GM12878 (cell line): ENCODE results near the gene BAG1. TPM values are rescaled to one million over a fixed set of nuclear protein-coding genes. Genes with fewer than 3 reads are reported as not detected.

Source experiments
- ATAC-seq: fragments of 200-7000 bp; cut with Tn5 transposase; 3 replicates; pipeline ENCODE4 v1.9.1; 2020; ENCODE audit warnings: mild to moderate bottlenecking, moderate library complexity
- BruUV-seq: library from RNA; stranded (reverse); fragments of 400-500 nt; replicated peaks from 2 replicates; lab custom pipeline; 2021; lab: Mats Ljungman, UMichigan
- CTCF ChIA-PET: fragments of 300-600 bp; sonication (Branson Sonifier 250); formaldehyde crosslinking; extraction: SDS; loops from one replicate; lab custom pipeline; 2021; ENCODE audit warnings: inconsistent platforms; lab: Yijun Ruan, JAX
- POLR2A ChIA-PET: fragments of 350-600 bp; formaldehyde crosslinking; extraction: SDS; loops from one replicate; lab custom pipeline; 2021; ENCODE audit warnings: inconsistent platforms; lab: Charles Lee
- RAD21 ChIA-PET: fragments of 300-600 bp; sonication (Branson Sonifier 250); formaldehyde crosslinking; loops from one replicate; lab custom pipeline; 2023; ENCODE audit warnings: antibody characterized with exemption; ENCODE audit not compliant: unreplicated experiment; lab: Charles Lee
- SMC1A ChIA-PET: fragments of 300-600 bp; sonication (Branson Sonifier 250); formaldehyde crosslinking; loops from one replicate; lab custom pipeline; 2023; ENCODE audit not compliant: unreplicated experiment, uncharacterized antibody; lab: Charles Lee
- DNase-seq: peaks from one replicate; pipeline ENCODE4 v3.0.0-alpha.2; 2011; ENCODE audit warnings: low read depth, low spot score
- FAIRE-seq: peaks from 3 replicates; lab custom pipeline; 2011; peaks lifted over from hg19 to GRCh38; lab: Jason Lieb, UNC
- H2AFZ ChIP-seq: 2 replicates; pipeline ENCODE4 v1.6.0; 2011; ENCODE audit warnings: low read depth, low read length, control low read depth; ENCODE audit not compliant: control insufficient read depth
- H3K27ac ChIP-seq: 2 replicates; pipeline ENCODE4 v1.5.1; 2011; ENCODE audit warnings: control low read depth; ENCODE audit not compliant: control insufficient read depth, insufficient read depth
- H3K27me3 ChIP-seq, 2 experiments: replicated peaks in 1 of 2; 2 replicates each; pipeline versions ENCODE4 v1.6.0 to v1.6.1; 2011; ENCODE audit warnings: low read length in 1 of 2; ENCODE audit not compliant: control insufficient read depth in 2 of 2, insufficient read depth in 2 of 2
- H3K36me3 ChIP-seq, 2 experiments: 2 replicates each; pipeline ENCODE4 v1.5.1; 2011; ENCODE audit warnings: low read length in 1 of 2; ENCODE audit not compliant: control insufficient read depth in 2 of 2, insufficient read depth in 2 of 2
- H3K4me1 ChIP-seq: 2 replicates; pipeline ENCODE4 v1.6.1; 2011; ENCODE audit warnings: mild to moderate bottlenecking, low read length, moderate library complexity, mixed read lengths; ENCODE audit not compliant: control insufficient read depth, insufficient read depth
- H3K4me2 ChIP-seq: 2 replicates; pipeline ENCODE4 v1.6.0; 2011; ENCODE audit warnings: control low read depth; ENCODE audit not compliant: control insufficient read depth, insufficient read depth
- H3K4me3 ChIP-seq: fragments of 200-600 bp; sonication (generic); 2 replicates; pipeline ENCODE4 v1.5.1; 2016
- H3K79me2 ChIP-seq: 2 replicates; pipeline ENCODE4 v1.6.0; 2011; ENCODE audit warnings: low read length; ENCODE audit not compliant: control insufficient read depth, insufficient read depth
- H3K9ac ChIP-seq: 2 replicates; pipeline ENCODE4 v1.8.0; 2011; ENCODE audit warnings: low read length, control low read depth, mixed read lengths; ENCODE audit not compliant: control insufficient read depth, insufficient read depth
- H3K9me3 ChIP-seq: replicated peaks from 3 replicates; pipeline ENCODE4 v1.5.1; 2011; ENCODE audit warnings: mild to moderate bottlenecking, low read length; ENCODE audit not compliant: control insufficient read depth, insufficient read depth
- H4K20me1 ChIP-seq: 2 replicates; pipeline ENCODE4 v1.6.0; 2011; ENCODE audit not compliant: control insufficient read depth, insufficient read depth
- BHLHE40 ChIP-seq, 2 experiments: fragments of 450-650 bp in 1 of 2; IDR thresholded peaks; 2 replicates each; pipeline ENCODE4 v1.6.1; 2011 to 2017; ENCODE audit warnings: low read depth in 2 of 2, borderline replicate concordance in 1 of 2, improper control_type of control experiment in 1 of 2, low read length in 1 of 2, mild to moderate bottlenecking in 1 of 2
- CEBPZ ChIP-seq: fragments of 150-350 bp; IDR thresholded peaks from 2 replicates; pipeline ENCODE4 v1.6.1; 2016; ENCODE audit warnings: low read depth, low read length
- E2F4 ChIP-seq: IDR thresholded peaks from 2 replicates; pipeline ENCODE4 v1.6.1; 2012; ENCODE audit warnings: low read depth, low read length, improper control_type of control experiment
- ETV6 ChIP-seq, 2 experiments: fragments of 450-650 bp in 1 of 2; IDR thresholded peaks in 1 of 2; conservative IDR thresholded peaks in 1 of 2; 2 replicates each; pipeline ENCODE4 v1.6.1; 2014; ENCODE audit warnings: antibody characterized with exemption in 1 of 2, borderline replicate concordance in 1 of 2, low read depth in 1 of 2, mild to moderate bottlenecking in 1 of 2, moderate library complexity in 1 of 2
- POLR2AphosphoS5 ChIP-seq: IDR thresholded peaks from 2 replicates; pipeline ENCODE4 v1.6.1; 2011; ENCODE audit warnings: mild to moderate bottlenecking, low read length, inconsistent platforms
- REST ChIP-seq: IDR thresholded peaks from 2 replicates; pipeline ENCODE4 v1.6.1; 2012; ENCODE audit warnings: mild to moderate bottlenecking, low read depth, low read length
- SMAD1 ChIP-seq: fragments of 450-650 bp; IDR thresholded peaks from 2 replicates; pipeline ENCODE4 v1.6.1; 2018; ENCODE audit warnings: mild to moderate bottlenecking, low read depth; ENCODE audit not compliant: partially characterized antibody
- SUZ12 ChIP-seq: fragments of 200-600 bp; sonication (generic); IDR thresholded peaks from one replicate; pipeline ENCODE4 v1.6.1; 2018; ENCODE audit warnings: antibody characterized with exemption, mild to moderate bottlenecking; ENCODE audit not compliant: unreplicated experiment
- ZNF217 ChIP-seq: fragments of 450-650 bp; IDR thresholded peaks from 2 replicates; pipeline ENCODE4 v1.6.1; 2017; ENCODE audit warnings: antibody characterized with exemption, mild to moderate bottlenecking
- WGBS: methylation state at CpG from one replicate; pipeline ENCODE4 v1.1.6; 2016; ENCODE audit warnings: low lambda C conversion rate; ENCODE audit not compliant: insufficient replicate concordance, insufficient coverage; ENCODE audit errors: missing lambda C conversion rate; 5-methylcytosine and 5-hydroxymethylcytosine counted together
- in situ Hi-C: fragments of 300-500 bp; cut with MboI; formaldehyde crosslinking; loops from 9 replicates; pipeline ENCODE4 v1.14.3; 2018; ENCODE audit warnings: mixed read lengths
- intact Hi-C: fragments of 100-400 bp; cut with micrococcal nuclease; formaldehyde crosslinking; loops from one replicate; pipeline ENCODE4 v1.14.2; 2022; ENCODE audit not compliant: unreplicated experiment
- polyA plus RNA-seq, 11 experiments: library from polyadenylated mRNA; depleted of rRNA in 4 of 11; unstranded in 6 of 11; stranded (reverse) in 5 of 11; fragments of >200 nt; fragmentation: Nextera tagmentation in 4 of 11; fragmentation: Illumina TruSeq in 1 of 11; extraction: Ambion mirVana in 4 of 11; extraction: Trizol in 1 of 11; gene quantifications; 1 replicate in 1 of 11; 2 replicates in 10 of 11; pipeline versions ENCODE4 v1.2.1 to v1.2.3, GENCODE V29; 2011 to 2016; ENCODE audit warnings: inconsistent platforms in 2 of 11, missing spikeins in 2 of 11, low read depth in 1 of 11
- total RNA-seq, 4 experiments: library from RNA; depleted of rRNA in 3 of 4; stranded (reverse); fragments of >200 nt in 3 of 4; fragmentation: Illumina TruSeq in 1 of 4; extraction: Trizol in 1 of 4; gene quantifications; 2 replicates each; pipeline versions ENCODE4 v1.2.1 to v1.2.3, GENCODE V29; 2013 to 2021
- TF ChIP-seq, protein P1 (sequence below): fragments of 450-650 bp; IDR thresholded peaks from 2 replicates; pipeline ENCODE4 v1.6.1; 2016; ENCODE audit warnings: mild to moderate bottlenecking

BAG1 gene
- total and polyA plus RNA-seq, 10 of the 15 experiments (the other 5 are each of a cell fraction or from before 2014, with no cell fraction given): 11.6 to 135 (median 68.9) TPM

DNA sequence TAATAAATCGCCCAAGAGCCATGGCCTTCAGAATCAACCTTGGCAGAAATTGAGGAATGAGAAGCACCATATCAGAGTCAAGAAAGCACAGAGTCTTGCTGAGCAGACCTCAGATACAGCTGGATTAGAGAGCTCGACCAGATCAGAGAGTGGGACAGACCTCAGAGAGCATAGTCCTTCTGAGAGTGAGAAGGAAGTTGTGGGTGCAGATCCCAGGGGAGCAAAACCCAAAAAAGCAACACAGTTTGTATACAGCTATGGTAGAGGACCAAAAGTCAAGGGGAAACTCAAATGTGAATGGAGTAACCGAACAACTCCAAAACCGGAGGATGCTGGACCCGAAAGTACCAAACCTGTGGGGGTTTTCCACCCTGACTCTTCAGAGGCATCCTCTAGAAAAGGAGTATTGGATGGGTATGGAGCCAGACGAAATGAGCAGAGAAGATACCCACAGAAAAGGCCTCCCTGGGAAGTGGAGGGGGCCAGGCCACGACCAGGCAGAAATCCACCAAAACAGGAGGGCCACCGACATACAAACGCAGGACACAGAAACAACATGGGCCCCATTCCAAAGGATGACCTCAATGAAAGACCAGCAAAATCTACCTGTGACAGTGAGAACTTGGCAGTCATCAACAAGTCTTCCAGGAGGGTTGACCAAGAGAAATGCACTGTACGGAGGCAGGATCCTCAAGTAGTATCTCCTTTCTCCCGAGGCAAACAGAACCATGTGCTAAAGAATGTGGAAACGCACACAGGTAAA is 30.3 kb upstream of the BAG1 start:
- H3K36me3 ChIP-seq: peaks cover 4 to 33% of the 10 kb centered on the region in 2 experiments; a peak in 3 of 4 replicates
- H3K9ac ChIP-seq: no peak overlapping the region; the same call in 1 of the 2 replicates
- BruUV-seq: no TSS peak
- peaks cover 31% of the 10 kb centered on the region for H3K4me1 ChIP-seq
- WGBS: 35% methylated on average over 12 of the region's 12 CpGs
- H2AFZ ChIP-seq: no peak overlapping the region
- CTCF ChIA-PET: interaction anchor here (1.0 kb wide), 2 partner anchors 12 to 80 kb away, joined by 3 read pairs; no protein-coding TSS in a partner anchor
- FAIRE-seq: no peak
- peak overlapping the region; percentile 55 for H3K4me3 ChIP-seq
- SMC1A ChIA-PET: interaction anchor here (0.8 to 1.0 kb wide), 2 partner anchors 9 to 24 kb away, joined by 3 read pairs; no protein-coding TSS in a partner anchor
- H3K4me2 ChIP-seq: peak overlapping the region; percentile 90
- peak overlapping the region; percentile 77 for H3K27ac ChIP-seq
- H3K27me3 ChIP-seq: no peaks in the 10 kb centered on the region
- RAD21 ChIA-PET: no interaction called here
- POLR2A ChIA-PET: interaction anchor here (0.5 to 1.3 kb wide), 2 partner anchors 20 to 25 kb away, joined by 3 read pairs; no protein-coding TSS in a partner anchor
- no peaks in the 10 kb centered on the region for H4K20me1 ChIP-seq
- intact Hi-C loops (loop anchor here (10.0 kb wide), 1 partner anchor 130 kb away; the partner anchor contains the start of gene B4GALT1), in situ Hi-C loops (loop anchor here (5.0 kb wide), 1 partner anchor 48 kb away; no protein-coding TSS in a partner anchor)
- ATAC-seq: no peak
- H3K79me2 ChIP-seq: peaks cover 95% of the 10 kb centered on the region
- H3K9me3 ChIP-seq: no peaks in the 10 kb centered on the region
- DNase-seq: no peak
- TF ChIP-seq, protein P1, sequence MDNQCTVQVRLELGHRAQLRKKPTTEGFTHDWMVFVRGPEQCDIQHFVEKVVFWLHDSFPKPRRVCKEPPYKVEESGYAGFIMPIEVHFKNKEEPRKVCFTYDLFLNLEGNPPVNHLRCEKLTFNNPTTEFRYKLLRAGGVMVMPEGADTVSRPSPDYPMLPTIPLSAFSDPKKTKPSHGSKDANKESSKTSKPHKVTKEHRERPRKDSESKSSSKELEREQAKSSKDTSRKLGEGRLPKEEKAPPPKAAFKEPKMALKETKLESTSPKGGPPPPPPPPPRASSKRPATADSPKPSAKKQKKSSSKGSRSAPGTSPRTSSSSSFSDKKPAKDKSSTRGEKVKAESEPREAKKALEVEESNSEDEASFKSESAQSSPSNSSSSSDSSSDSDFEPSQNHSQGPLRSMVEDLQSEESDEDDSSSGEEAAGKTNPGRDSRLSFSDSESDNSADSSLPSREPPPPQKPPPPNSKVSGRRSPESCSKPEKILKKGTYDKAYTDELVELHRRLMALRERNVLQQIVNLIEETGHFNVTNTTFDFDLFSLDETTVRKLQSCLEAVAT: peak; percentile 90
- TF ChIP-seq SUZ12 (no peak), E2F4 (no peak), ZNF217 (no peak), ETV6 (conservative IDR thresholded peaks at IDR 0.05 in 1 of 2, IDR thresholded peaks at IDR 0.05 in 1 of 2; ENCODE audit: borderline replicate concordance in 1 of 2, low read depth in 1 of 2) (no peak), SMAD1 (no peak), POLR2AphosphoS5 (peak; percentile 54; the same call in 1 of the 2 replicates), BHLHE40 (IDR thresholded peaks at IDR 0.05; ENCODE audit: borderline replicate concordance in 1 of 2, low read depth in 2 of 2, low read length in 1 of 2) (no peak), REST (no peak), CEBPZ (no peak)
